ENCODE results near the gene ZNF697.

Gene ZNF697

GRCh38 chr1:119664067-119664466 lies 16.0 kb upstream of the ZNF697 start:
- DNase-seq (ENCODE audit: low read depth in 3 of 3) = no peak

- no peak for DNase-seq (ENCODE audit: low read depth in 3 of 3)
Observed at GRCh38 chr1:119662034-119662437, 14.0 kb upstream of the ZNF697 start.

DNA sequence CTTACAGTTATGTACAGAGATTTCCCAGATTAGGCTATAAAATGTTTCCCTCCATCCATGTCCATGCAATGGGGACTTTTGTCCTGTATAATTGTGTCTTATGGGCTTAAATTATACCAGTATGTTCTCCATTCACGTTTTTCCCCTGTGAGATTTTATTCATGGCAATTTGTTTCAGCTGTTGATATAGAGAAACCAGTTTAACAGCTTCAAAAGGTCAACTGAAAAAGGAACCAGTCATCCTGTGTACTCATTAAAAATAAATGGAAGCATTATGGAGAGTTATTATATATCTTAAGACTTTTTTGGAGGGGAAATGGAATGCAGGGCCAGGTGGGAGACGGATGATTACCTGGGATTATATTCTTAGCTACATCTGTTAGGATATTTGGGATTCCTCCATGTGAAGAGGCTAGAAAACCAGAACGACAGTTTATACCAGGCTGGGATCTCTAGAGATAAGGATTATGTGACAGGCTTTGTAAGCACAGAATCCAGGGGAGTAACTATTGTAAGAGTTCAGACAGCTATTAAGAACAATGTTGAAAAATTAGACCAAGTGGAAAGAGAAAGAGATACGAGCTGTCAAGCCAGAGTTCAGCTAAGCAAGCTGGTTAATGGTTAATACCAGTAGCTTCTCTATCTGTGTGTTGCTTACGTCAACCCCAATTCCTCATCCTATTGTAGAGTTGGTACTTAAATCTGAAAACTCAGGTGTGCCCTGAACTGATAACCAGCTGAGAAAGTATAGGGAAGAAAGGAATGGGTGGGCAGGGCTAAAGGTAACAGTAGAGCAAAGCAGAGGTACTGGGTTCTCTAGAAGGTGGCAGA lies 12.4 kb upstream of the ZNF697 start:
- DNase-seq (ENCODE audit: low read depth in 3 of 3) = no peak

GRCh38 chr1:119659628-119660027 lies 11.6 kb upstream of the ZNF697 start:
- DNase-seq (ENCODE audit: low read depth in 3 of 3) = no peak

DNA sequence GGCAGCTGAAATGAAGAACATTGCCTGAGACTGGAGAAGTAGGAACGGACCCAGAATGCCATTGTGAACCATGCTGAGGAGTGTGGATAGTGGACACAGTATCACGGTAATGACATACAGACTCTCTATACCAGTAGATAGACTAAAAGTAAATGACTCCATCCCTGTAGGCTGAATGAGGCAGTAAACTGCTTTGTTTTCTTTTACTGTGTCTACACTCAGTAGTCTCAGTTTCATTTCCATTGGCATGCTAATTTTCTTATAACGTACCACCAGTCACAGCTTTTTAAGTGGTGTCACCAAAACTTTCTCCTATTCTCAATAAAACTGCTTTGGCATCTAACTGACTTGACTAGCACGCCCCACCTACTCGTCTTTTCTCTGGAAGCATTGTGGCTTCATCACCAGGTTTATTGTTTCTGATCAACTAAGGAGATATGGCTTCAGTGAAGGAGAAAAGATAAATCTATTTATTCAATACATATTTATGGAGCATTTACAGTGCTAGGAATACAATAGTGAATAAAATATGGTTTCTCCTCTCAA lies 8.4 kb upstream of the ZNF697 start:
- no peak for DNase-seq (ENCODE audit: low read depth in 3 of 3)

DNA sequence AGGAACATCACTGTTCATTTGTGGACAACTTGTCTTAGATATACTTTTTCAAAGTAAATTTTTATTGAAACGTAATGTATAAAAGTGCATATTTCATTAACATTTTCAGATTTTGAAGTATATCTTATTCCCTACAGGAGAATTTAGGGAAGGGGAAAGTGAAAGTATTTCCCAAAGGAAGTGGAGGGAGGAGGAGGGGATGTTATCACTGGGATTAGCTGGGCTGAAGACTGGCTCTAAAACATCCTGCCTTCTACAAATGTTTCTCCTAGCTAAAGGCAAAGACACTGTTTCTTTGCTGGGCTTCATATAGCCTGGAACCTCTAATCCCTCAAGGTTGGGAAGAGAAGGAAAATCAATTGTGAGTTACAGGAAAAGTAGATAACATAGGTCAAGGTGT lies 7.1 kb upstream of the ZNF697 start:
- no peak for DNase-seq (ENCODE audit: low read depth in 3 of 3)

GRCh38 chr1:119653839-119654170 lies 5.7 kb upstream of the ZNF697 start:
- no peak for DNase-seq (ENCODE audit: low read depth in 3 of 3)

DNA sequence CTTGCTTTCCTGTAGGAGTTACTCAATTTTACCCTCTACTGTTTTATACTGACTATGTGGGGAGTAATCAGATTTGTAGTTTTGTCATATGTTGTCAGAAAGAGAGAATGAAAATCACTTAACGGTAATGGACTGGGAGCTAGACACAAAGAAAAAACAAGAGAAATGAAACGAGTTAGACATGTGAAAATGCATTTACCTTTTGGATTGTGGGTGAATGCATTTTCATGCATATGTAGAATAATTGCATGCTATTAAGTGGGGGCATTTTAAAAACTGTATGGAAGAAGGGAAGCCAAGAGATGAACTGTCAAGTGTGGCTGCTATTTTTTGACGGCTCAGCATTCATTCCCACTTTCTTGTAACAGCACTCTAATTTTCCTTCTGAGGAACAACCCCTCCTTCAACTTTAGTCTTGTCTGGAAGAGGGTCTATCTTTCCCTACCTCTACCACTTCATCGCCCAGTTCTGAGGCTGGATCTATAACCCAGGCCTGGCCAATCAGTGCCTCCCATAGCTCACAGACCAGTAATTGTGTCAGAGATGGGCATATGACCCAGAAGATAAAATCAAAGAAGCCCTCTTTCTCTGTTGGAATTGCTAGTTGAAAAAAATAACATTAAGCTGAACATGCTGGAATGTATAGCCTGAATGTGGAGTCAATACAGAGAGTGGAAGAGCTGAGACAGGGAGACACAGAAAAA lies 5.2 kb upstream of the ZNF697 start:
- DNase-seq (ENCODE audit: low read depth in 3 of 3) = no peak

- DNase-seq (ENCODE audit: low read depth in 3 of 3) = no peak
Observed at GRCh38 chr1:119652587-119652986, 4.5 kb upstream of the ZNF697 start.

DNA sequence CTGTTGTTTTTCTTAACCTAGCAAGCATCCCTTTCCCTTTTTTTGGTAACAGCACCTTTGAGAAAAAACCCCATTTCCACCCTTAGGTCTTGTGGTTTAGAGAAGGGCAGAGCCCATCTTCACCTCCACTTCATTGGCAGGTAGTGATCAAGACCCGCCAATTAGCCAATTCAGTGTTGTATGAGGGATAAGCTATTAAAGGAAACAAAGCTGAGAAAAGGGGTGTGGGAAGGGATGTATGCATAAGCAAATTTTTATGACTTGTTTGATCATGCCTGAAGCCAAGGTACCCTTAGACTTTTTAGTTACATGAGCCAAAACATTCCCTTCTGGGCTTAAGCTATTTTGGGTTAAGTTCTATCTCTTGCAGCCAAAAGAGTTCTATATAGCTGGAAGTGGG lies 3.6 kb upstream of the ZNF697 start:
- no peak for DNase-seq (ENCODE audit: low read depth in 3 of 3)

DNA sequence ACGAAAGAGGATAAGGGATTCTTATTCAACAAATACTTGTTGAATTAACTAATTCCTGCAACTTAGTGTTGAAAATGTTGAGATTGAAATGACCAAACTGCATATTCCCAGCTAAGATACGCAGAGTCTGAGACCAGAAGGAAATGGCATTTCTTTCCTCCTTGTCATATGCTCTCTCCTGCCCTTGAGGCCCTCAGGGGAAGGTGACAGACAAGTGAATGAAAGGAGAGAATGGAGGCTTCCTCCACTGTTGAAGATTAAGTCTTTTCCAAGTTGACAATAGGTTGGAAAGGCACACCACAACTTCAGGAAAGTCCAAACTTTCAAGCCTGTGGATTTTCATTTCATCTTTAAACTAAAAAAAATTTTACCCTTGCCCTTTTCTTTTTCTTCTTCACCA lies 3.1 kb upstream of the ZNF697 start:
- DNase-seq (ENCODE audit: low read depth in 3 of 3) = no peak

DNA sequence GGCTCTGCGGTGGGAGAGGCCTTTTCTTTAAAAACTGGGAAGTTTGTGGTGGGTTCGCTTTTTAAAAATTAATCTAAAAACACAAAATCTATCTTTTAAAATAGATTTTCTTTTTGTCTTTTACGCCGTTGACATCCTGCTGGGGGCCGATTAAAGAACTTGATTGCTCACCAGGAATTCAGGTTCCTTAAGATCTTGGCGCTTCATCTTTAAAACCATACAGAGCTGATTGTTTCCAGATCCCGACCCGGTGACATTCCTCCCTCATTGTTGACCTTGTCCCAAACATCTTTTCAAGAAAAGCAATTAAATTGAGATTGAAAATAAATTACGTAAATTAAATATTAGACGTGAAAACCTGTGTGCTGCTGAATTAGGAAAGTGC lies 546 bp upstream of the ZNF697 start:
- no peak for DNase-seq (ENCODE audit: low read depth in 3 of 3)

- DNase-seq (ENCODE audit: low read depth in 3 of 3) = no peak
Observed at GRCh38 chr1:119647228-119647733, 785 bp downstream of the ZNF697 start.

DNA sequence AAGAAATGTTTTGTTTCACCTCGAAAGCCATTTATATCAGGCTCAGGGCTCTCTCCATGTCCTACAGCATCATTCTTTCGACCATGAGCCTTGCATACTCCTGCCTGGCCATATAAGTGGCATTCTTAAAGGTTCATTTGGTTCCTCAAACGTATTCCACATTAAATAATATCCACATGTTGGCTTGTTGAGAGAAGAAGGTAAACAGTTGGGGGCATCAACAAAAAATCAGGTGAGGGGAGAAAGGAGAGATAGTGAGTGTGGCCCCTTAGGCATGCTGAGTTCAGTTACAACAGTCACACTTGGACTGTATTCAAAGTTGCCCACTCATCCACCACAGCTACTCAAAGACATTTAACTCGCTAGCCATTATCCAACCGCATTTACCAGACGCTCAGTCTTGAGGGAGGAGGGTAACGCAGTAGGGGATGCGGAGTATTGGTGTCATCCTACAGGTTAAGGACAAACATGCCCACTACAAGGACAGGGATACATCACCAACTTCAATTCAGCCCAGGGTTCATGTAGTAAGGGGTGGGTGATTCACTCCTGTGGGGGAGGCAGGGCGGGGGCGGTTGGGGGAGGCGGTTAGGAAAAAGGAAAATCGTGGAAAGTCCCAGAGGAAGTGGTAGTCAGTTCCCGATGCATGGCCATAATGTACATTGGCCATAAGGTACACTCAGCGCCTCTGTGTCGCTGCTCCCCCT lies 1.4 kb downstream of the ZNF697 start:
- DNase-seq (ENCODE audit: low read depth in 3 of 3) = no peak

- no peak for DNase-seq (ENCODE audit: low read depth in 3 of 3)
Observed at GRCh38 chr1:119639109-119639508, 9.0 kb downstream of the ZNF697 start.

GRCh38 chr1:119637710-119638109 lies 10.4 kb downstream of the ZNF697 start:
- no peak for DNase-seq (ENCODE audit: low read depth in 3 of 3)

DNA sequence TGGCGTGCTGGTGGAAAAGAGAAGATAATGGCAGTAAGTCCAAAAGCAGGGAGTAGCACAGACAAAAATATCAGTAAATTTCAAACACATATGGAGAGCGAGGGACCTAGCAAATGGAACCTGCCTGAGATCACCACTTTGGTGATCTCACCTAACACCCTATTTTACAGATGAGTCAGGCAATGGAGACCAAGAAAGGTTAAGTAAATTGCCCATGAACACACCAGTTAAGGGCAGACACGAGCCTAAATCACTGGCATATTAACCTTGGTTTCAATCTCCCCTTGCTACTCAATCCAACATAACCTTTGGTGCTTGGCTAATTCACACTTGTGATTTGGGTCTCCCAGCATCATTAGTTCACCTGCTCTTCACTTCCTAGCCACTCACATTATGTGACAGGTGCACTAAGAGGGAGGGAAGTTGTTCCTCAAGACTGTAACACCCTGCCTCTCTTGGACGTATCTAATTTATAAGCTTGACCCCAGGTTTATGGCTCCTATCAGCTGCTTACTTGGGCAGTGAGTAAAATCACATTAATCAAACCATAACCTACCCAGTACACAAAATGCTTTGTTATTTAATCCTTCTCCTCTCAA lies 11.5 kb downstream of the ZNF697 start:
- no peak for DNase-seq (ENCODE audit: low read depth in 3 of 3)

DNA sequence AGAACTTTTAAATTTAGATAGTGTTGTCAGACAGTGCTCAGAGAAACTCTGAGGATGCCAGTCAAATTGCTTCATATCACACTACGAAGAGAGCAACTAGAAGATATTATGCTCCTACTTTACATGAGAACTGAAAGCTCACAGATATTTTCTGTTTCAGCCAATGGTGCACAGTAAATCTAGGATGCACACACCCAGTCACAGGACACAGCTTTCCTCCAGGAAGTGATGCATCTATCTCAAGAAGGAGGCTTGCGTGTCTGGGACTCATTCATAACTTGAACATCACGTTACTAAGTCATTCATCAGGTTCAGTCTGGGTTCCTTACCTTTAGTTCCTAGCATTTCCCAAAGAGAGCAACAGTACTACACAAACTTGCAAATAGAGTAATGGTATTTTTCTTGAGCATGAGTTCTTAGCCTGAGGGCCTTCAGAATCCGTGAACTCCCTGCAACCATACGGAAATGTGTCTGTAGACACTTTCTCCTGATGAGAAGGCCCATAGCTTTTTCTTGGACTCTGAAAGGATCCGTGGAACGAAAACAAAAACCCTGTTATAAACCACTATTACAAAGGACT lies 12.2 kb downstream of the ZNF697 start:
- DNase-seq (ENCODE audit: low read depth in 3 of 3) = no peak

DNA sequence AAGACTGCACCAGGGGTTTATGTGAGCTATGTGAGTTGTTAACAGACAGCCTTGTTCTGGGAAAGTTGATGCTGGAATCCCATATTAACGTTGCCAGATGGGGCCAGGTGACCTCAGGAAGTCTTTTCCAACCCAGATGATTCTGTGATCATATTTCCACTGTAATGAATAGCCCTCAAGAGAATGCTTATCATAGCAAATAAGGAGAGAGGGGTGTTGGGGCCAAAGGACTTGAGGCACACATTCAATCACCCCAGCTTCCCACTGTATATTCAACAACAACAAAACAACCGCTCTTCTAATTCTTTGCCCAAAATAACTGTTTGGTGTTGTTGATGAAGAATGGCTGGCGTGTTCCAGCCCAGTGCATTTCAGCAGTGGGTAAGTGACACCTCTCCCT lies 14.1 kb downstream of the ZNF697 start:
- DNase-seq (ENCODE audit: low read depth in 3 of 3) = no peak

DNA sequence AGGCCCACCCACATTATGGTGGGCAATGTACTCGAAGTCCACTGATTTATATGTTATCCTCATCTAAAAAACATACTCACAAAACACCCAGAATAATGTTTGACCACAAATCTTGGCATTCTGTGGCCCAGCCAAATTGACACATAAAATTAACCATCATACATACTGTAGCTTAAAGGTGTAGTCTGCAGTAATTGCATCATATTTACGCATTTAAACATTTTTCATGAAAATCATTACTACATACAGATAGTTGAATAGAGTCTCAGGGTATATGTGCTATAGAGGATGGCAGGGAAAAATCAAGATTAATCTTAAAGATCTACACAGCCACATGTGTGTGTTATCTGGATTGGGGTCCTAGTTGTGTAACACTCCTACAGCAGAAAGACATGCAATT lies 14.5 kb downstream of the ZNF697 start:
- DNase-seq (ENCODE audit: low read depth in 3 of 3) = no peak

GRCh38 chr1:119632841-119633240 lies 15.2 kb downstream of the ZNF697 start:
- DNase-seq (ENCODE audit: low read depth in 3 of 3) = no peak

- DNase-seq (ENCODE audit: low read depth in 3 of 3) = no peak
Observed at GRCh38 chr1:119632103-119632490, 16.0 kb downstream of the ZNF697 start.
